SKM-1 treated with dmso at 0.1 percent for 144 hours (cell line): ENCODE data around the gene KRTAP5-5.
"Not testable (repeated sequence)": the region's sequence is repeated elsewhere in the genome, so short reads cannot be mapped to it uniquely, and the experiment has no call there.

Experiments
- DNase-seq: peaks from one replicate; lab custom pipeline; 2025; ENCODE audit not compliant: unreplicated experiment; lab: John Stamatoyannopoulos, UW

The KRTAP5-5 gene

DNA sequence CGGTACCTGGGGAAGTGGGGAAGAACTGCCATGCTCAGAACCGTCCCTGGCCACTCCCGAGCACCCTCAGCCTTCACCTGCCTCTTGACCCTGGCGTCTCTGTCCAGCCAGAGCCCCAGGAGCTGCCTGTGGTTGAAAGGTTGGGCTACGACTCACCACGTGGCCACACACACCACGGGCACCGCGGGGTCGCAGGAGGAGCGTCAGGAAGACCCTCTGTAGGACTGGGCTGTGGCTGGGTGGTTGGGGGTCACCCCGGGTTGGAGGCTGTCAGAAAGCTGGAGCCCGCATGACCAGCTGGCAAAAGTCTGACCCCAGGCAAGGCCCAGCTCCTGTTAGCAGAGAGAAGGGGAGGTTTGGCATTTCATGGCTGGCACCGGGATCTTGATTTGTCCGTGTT is 11.5 kb downstream of the KRTAP5-5 start:
- no peak for DNase-seq

GRCh38 chr11:1642288-1643145 is 12.9 kb downstream of the KRTAP5-5 start:
- no peak for DNase-seq

DNA sequence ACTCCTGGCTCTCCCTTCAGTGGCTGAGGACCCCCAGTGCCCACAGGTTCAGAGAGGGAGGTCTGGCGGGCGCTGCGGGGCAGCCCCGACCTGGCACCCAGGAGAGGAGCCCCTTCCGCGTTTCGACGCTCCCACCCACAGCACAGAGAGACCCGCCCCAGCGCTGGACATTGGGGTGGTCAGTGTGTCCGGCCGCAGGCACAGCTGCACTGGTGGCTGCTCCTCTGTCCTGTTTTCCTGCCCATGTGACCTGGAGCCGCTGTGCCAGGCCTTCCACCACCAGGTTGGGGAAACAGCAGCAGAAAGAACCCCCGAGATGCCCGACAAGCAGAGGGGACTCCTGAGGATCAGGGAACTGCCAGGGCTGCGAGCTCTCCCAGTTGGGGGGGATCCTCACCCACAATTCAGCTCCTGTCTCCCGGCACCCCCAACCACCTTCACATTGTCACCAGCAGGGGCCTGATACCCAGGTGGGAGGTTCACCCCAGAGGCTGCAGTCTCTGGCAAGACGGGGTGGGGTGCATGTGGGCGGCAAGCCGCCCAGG is 13.6 kb downstream of the KRTAP5-5 start:
- no peak for DNase-seq

- DNase-seq, result no peak
Measured at GRCh38 chr11:1644601-1645356, 15.2 kb downstream of the KRTAP5-5 start.

DNA sequence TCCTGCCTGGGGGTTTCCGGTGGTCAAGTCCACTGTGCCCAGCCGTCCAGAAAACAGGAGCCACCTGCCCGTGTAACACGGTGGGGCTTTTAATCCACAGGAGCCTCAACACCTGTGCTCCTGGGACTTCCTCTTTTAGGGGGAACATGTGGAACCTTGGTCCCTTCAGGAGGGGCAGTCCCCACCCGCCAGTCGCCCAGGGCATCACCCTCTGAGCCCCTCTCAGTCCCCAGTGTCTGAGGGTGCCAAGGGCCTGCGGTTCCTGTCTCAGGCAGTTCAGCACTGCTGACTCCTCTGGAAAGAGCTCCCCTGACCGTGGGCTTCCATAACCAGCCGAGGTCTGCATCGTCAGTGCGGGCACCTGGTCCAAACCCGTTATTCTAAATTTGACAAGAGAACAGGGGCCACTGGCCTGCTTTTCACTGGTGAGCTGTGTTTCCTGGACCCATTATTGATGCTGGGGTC is 15.8 kb downstream of the KRTAP5-5 start:
- no peak for DNase-seq

DNA sequence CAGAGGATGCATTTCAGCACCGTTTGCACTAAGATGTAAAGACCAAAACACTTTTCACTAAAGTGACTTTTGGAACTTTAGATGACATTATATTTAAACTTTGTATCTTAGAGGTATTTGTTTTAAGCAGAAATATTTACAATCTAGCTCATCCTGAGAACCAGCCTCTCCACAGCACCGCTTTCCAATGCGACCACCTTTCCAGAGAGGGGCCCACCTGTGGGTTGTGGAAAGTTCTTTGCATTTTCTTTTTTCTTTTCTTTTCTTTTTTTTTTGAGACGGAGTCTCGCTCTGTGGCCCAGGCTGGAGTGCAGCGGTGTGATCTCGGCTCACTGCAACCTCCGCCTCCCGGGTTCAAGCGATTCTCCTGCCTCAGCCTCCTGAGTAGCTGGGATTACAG is 17.0 kb downstream of the KRTAP5-5 start:
- DNase-seq, result not testable (repeated sequence)

GRCh38 chr11:1647901-1648652 is 18.5 kb downstream of the KRTAP5-5 start:
- DNase-seq, result no peak

DNA sequence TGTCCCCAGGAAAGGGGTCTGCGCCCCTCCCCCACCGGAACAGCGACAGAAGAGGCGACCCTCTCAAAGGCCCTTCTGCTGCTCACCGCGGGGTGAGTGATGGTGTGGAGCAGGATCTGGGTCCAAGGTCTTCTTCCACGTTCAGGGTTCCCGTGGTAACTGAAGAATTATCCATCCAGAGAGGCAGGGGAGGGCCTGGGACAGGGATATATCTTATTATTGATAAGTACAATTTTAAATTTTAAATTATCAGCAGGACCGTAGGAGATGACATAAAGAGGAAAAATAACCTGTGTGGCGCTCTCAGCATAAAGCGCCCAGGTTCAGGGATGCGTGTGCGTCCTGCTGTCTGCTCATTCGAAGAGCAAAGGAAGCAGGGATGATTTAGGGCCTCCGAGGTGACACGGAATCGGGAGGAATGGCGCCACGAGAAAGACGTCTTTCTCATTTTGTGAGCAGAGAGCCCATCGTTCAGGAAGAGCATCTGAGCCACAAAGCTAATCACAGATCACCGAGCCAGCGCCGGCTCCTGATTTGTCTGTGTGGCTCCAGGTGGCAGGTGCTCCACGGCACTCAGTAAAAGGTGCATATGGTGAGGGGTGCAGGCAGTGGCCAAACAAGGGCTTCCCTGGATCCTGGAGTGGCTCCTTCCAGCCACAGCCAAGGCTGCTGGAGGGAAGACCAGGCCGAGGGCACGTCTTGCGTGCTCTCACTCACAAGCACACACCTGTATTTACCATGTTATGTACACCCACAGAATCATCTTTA is 19.3 kb downstream of the KRTAP5-5 start:
- no peak for DNase-seq

GRCh38 chr11:1650034-1650917 is 20.7 kb downstream of the KRTAP5-5 start:
- DNase-seq, result no peak

DNA sequence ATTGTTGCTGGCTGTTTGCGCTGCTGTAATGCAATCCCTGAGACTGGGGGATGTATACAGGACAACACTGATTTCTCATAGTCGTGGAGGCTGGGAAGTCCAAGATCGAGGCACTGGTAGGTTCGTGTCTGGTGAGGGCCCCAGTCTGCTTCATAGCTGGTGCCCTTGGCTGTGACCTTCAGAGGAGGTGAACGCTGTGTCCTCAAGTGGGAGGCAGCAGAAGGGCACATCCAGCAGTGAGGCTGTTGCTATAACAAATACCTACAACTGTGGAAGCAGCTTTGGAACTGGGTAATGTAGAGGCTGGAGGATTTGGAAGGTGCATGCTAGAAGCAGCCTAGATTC is 21.3 kb downstream of the KRTAP5-5 start:
- DNase-seq, result no peak

DNA sequence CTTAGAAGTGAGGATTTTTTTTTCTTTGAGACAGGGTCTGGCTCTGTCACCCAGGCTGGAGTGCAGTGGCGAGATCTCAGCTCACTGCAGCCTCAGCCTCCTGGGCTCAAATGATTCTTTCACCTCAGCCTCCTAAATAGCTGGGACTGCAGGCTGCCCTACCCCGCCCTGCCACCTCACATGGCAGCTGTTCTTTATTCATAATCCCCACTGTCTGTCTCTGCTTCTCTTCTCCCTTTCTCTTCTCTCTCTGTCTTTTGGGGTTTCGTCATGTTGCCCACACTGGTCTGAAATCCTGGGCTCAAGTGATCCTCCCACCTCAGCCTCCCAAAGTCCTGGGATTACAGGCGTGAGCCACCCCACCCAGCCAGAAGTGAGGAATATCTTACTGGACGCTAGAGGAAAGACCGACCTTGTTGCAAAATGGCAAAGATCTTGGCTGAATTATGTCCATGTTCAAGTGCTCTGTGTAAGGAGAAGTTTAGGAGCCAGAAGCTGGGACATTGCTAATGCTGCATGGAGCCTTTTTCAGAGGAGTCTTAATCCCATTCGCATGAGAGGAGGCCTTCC is 21.9 kb downstream of the KRTAP5-5 start:
- DNase-seq, result no peak

DNA sequence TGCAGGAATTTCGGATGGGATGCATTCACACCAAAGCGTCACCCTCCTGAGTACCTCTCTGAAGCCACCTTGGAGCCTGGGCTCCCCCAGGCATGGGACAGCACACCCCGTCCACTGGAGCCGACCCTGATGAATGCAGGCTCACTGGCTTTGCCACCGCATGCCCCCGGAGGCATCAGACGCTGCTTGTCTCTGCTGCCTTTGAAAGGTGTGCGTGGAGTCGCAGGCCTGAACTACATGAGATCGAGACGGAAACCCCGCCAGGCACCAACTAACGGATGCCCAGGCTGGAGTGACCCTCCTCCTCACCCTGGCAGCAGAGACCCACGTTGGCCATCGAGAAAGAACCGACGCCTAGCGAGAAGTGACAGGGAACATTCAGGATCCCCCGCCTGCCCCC is 22.5 kb downstream of the KRTAP5-5 start:
- no peak for DNase-seq

DNA sequence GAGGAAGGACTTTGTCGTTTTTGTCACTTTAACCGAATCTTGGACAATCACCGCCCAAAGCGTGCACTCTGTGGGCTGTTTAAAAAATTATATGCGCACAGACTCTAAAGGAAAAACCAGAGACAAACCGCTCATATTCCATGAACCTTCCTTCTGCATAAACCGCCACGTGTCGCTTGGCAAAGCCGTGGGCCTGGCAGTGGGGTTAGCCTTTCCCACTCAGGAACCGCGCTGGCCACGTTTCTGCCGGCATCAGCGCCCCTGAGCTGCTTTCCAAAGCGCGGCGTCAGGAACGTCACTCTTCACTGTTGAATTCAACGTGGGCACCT is 22.8 kb downstream of the KRTAP5-5 start:
- no peak for DNase-seq

DNA sequence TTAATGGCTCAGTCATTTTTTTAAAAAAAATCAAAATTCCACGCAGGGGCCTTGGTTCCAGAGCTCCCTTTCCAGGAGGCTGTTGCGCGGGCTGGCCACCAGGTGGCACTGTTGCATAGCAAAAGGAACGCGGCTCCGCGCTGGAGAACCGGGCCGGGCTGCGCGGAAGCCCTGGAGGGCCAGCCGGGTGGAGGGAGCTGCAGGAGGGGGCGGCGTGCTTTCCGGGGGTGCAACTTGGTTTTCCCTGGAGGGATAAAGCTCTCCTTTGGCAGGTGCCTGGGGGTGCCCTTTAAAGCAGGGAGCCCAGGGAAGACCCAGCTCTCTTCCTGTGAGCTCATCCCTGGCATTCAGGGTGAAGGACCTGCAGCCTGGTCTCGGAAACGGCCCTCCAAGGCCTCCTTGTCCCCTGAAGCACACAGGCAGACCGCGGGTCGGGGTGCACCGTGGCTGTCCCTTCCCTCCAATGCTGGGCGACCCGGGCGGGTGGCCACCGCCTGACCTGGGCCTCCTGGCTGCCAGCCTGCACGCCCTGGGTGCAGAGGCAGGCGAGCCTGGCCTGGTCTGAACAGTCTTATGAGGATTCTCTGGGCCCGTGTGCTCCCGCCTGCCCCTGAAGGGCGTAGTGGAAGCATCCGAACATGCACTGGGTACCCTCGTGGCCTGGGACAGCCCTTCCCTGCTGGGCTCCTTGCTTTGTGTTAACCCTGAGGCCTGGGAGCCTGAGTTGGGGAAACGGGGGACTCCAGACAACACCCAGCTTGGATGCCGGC is 23.4 kb downstream of the KRTAP5-5 start:
- DNase-seq, result peak; percentile 33

DNA sequence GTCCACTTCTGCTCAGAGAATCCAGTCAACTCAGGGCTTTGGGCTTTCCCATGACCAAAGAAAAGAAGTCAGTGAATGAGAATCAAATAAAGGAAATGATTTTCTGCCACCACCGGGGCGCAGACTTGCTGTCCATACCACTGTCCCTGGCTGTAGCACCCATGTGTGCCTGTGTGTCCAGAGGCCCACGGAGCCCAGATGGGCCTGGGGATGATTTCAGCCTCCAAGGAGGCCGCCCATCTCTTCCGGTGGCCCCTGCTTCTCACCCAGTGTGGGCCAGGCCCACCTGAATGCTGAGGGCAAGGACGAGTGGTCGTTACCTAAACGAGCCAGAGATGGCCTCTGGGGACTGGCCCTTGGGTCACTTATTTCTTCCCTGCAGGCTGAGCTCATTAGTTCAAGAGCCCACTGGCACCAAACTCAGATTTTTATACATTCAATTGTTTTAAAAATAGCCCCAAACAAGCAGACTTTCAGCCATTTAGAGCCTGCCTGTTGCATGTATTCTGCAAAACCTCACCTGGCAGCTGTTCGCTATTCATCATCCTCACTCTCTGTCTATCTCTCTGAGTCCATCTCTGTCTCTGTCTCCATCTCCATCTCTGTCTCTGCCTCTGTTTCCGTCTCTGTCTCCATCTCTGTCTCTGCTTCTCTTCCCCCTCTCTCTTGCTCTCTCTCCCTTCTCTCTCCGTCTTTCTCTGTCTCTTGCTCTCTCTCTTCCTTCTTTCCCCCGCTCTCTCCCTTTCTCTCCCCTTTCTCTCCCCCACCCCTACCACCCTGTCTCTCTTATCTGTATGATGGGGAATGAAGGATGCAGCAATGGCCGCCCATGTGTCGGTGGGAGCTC is 24.2 kb downstream of the KRTAP5-5 start:
- no peak for DNase-seq

DNA sequence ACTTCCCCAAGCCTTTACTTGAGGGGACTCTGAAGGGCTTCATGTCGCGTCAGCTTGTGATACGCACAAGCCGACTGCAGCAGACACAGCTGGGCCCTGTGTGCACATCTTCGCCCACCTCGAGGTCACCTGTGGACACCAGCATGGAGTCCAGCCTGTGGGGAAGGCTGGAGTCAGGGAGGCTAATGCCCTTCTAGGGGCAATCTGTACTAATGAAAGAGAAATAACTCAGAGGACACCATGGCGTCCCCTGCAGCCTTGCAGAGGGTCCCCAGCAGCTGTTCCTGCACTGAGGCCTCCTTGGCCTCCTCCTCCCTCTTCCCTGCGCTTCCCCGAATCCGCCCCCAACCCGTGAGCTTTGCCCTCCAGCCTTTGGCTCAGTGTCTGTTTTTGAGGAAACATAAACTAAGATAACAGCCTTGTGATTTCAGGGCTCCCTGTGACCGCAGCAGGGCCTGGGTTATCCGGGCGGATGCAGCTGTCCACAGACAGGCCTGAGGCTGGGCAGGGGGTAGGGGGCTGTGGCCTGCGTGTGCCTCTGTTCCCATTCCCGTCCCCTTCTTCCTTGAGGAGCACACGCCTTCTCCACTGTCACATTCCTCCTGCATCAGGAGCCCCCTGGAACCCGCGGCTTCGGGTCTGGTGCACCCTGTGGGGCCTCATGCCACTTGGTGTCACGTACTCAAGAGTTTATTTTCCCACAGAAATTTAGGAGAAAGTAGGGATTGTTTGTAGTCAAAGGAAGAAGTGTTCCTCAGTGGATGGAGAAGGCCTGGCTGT is 25.0 kb downstream of the KRTAP5-5 start:
- DNase-seq, result no peak
